GM12872 (cell line): ENCODE results near the gene SENP8.

Experiments
- TF ChIP-seq, protein P1 (sequence below): IDR thresholded peaks from 3 replicates; pipeline ENCODE4 v1.5.1; 2011; ENCODE audit warnings: low read depth, mild to moderate bottlenecking, low read length, moderate library complexity; ENCODE audit not compliant: insufficient read depth

Gene SENP8

DNA sequence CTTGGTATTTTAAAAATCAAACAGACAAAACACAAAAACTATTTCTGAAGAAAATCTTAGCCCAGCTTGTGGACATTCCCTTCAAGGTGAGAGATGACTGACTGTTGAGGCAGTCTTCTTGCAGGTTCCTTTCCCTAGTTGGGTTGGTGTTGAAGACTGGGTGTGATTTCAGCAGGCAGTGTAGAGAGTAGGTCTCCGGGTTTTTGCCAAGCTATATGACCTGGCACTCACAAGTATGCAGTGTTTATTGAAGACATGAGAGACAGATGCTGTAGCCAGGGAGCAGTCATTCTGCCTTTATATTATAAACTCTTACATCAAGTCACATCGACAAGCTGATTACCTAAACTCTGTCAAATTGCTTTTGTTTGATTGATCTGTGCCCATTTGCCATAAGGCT is 17.5 kb downstream of the SENP8 start:
- TF ChIP-seq, protein P1, sequence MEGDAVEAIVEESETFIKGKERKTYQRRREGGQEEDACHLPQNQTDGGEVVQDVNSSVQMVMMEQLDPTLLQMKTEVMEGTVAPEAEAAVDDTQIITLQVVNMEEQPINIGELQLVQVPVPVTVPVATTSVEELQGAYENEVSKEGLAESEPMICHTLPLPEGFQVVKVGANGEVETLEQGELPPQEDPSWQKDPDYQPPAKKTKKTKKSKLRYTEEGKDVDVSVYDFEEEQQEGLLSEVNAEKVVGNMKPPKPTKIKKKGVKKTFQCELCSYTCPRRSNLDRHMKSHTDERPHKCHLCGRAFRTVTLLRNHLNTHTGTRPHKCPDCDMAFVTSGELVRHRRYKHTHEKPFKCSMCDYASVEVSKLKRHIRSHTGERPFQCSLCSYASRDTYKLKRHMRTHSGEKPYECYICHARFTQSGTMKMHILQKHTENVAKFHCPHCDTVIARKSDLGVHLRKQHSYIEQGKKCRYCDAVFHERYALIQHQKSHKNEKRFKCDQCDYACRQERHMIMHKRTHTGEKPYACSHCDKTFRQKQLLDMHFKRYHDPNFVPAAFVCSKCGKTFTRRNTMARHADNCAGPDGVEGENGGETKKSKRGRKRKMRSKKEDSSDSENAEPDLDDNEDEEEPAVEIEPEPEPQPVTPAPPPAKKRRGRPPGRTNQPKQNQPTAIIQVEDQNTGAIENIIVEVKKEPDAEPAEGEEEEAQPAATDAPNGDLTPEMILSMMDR = no peak

DNA sequence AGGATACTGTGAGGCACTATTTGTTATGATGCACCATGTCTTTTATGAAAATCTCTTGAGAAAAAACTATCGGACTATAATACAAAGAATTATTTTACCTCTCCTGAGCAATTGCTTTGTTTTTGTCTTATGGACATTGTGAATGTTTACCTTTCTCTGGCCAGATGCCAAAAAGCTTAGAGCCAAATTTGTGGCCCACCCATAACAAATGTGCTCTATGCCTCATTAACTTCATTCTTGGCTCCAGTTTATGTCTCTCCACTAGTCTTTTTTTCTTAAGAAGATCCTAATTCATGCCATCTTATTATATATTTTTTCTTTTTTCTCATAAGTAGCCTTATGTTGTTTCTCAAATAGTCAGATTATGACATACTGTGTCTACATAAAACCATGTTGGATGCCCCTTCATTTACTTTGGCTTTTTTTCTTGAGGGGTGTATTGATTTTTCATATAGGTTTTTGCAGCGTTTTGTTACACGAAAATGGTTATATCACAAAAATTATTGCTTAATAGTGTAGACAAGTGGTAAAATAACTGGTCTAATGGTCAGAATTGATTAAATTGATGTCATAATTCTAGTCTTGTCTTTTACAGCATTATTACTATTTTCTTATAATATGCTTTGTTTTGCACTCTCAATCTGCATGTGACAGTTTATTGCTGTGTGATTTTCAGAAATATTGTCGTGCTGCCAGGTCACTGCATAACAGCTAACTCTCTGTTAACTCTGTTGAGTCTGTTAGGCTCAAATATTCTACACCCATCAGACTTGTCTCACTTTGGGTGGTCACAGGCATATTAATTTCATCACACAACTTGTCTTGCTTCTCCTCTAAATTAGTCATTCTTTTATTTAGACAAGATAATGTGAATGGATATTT is 18.2 kb downstream of the SENP8 start:
- TF ChIP-seq, protein P1 = no peak

DNA sequence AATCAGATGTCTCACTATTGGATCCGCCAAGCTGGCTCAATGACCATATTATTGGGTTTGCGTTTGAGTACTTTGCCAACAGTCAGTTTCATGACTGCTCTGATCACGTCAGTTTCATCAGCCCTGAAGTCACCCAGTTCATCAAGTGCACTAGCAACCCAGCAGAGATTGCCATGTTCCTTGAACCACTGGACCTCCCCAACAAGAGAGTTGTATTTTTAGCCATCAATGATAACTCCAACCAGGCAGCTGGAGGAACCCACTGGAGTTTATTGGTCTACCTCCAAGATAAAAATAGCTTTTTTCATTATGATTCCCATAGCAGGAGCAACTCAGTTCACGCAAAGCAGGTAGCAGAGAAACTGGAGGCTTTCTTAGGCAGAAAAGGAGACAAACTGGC is 21.5 kb downstream of the SENP8 start:
- TF ChIP-seq, protein P1 = no peak

DNA sequence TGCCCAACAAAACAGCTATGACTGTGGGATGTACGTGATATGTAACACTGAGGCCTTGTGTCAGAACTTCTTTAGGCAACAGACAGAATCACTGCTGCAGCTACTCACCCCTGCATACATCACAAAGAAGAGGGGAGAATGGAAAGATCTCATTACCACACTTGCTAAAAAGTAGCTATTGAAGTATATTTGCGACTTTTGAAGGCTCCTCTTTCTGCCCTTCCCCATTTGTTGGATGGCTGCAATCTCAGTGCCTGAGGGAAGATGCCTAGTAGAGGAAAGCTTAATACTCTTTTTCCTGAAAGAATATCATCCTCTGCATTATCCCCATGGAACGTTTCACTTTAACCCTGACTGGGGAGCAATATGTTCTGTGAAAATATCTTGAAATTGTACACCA is 21.9 kb downstream of the SENP8 start:
- TF ChIP-seq, protein P1 = no peak

DNA sequence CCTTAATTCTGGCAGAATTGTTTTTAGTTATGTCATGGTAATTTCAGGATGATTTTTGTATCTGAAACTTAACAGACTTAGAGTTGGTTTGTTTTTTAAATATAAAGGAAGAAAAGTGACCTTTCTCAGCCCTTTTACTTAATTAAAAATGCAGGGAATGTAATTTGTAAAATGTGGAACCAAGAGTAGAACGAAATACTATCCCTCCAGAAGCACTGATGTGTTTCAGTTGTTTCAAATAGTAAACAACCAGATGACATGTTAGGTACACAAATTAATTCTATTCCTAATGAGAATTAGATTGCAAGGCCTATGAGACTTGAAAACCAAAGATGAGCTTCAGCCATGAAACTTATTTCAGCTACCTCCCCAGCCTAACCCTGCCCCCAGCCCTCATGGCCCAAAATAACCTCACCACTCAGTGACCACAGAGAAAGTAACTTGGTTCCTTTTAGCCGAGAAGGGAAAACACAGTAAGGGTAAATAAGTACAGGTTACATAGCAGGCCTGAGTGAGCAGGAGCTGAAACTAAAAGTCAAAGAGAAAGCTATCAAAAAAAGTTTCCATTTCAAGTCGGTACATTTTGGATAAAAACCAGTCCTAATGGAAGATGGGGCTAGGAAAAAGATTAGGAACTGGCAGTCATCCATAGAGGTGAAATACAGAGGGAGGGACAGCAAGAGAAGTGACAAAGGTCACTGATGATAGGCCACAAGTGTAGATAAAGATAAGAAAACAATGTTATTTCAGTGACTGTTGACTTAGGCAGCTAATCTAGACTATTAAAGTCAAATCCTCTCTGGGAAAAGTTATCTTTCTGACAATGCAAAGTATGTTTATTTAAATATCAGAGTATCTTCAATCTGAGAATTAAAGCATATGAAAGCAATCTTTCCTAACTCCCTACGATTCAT is 23.2 kb downstream of the SENP8 start:
- TF ChIP-seq, protein P1 = no peak

DNA sequence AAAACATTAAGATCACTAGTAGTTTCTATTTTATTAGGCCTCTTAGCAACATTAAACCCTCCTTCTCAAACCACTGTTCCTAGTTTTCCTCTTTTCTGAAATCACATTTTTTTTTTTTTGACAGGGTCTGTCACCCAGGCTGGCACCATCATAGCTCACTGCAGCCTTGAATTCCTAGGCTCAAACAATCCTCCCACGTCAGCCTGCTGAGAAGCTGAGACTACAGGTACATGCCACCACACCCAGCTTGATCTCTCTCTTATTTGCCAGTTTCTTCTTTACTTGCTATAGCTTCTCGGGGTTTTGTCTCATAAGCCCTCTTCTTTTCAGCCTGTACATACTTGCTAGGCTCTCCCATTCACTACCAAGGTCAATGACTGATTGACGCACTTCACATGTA is 28.0 kb downstream of the SENP8 start:
- TF ChIP-seq, protein P1 = no peak

DNA sequence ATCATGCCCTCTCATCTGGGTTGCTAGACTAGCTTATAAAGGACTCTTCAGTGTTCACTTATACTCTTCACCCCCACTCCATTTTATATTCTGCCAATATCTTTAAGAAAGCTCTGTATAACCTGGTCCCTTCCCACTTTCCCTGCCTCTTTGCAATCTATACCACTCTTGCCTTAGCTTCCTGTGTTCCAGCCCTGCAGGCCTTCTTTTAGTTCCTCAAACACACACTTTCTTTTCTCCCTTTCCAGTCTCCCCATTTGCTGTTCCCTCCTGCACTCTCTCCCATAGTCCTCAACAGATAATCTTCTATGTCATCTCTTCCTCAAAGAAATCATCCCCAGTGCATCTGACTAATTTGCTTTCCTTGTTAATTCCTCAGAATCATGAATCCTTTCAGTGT is 28.7 kb downstream of the SENP8 start:
- TF ChIP-seq, protein P1 = no peak
